ENCODE data around the gene CFAP61.
A peak's percentile ranks its signal among the peaks of the same experiment; 100 is the strongest.
"Not testable (repeated sequence)": the region's sequence is repeated elsewhere in the genome, so short reads cannot be mapped to it uniquely, and the experiment has no call there.

CFAP61 gene, protein sequence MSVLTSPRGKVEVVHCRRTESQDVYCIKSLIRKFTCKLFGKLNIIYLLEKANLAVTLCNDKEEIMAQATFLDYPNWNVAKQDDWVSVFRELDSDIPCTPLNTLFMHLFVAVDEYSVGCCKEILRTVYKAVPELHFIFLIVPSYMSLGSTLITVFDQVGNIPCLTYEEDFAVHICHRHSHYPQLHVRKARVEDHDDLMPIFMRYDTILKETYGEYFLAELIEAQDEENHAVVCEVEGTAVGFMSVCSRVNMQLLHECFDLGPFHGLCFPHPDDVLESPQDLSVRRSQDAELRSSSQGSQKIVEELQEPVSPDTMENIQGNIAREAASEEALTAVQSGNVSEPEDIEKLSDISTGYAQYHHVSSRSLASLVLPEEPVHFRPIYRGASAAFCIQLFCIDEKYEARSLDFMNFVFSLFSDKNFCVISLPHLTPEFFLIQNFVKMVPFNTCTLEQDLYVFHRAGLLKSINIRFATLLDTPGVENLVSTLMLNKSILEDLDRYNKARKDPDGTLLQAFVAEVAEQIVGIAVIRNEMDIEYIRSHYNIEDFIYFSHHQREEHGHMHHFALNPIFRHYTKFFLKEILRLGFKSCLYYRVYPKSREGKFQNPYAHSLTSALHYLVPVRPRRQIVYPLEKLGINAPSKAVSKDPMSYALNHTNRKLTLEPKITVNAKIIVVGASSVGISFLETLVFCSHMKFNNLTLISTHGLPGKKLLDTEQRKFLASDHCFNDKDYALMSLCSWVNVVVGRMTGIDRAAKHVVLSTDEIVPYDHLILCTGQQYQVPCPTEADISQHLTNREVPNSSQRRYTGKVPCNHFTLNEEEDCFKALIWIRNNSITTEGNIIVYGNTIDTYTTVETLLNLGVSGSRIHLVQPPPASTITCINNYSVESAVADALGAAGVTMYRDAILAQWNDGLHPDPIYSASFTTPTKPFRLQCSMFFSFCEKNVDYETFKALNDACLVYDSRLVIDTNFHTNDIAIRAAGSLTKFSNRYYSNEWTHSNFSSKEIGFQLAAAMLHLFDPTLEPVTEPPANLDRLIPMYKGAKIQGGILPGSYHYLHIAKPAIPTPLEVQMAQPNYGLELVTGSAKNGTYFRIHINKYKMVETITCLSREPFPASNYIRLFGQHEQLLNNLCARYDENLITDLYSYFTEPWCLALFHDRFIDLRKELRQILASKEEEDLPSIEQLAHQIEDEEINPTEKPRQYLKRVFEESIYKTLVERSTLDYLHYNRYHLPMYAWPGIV

DNA sequence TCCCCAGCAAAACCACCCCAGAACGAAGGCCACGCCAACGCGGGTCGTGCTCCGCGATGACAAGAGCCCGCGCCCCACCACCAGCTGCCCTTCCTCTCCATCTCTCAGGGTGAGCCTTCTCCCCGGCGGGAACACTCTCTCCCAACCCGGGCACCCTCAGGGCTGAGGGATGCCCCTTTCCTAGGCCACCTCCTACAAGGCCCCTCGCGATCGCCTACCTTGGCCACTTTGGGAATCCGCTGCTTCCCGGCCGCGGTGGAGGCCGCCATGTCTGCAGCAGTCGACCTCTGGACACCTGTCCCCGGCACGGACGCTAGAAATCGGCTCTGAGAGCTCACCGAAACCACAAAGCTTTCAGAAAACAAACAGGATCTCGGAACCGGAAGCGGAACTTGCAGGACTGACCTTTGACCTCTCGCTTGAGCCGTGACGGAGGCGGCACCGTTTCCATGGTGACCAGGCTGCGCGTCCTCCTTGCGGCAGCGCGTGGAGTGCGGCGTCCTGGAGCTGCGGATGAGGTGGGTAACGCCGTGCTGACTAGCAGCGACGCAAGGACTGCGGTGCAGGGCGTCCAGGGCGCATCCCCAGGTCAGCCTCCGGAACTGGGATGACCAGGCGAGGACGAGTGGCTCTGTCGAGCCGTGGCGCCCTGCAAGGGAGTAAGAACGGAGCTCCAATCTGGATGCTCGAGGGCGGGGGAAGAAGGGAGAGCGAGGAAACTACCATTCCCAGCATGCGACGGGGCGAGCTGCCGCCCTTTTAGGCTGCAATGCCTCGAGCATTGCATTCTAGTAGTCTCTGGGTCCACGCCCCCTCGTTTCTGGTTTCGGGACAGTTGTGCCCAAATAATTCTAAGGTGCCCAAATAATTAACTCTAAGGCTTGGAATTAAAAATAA lies at the start of gene CFAP61, which contains the start of gene CRNKL1:
Gene CFAP61 (plus strand): TSS at position 459 of the 897 bp plus-strand sequence. CDS start 4,122 bp downstream, outside the sequence.
Gene CRNKL1 (minus strand): TSS at position 393 of the 897 bp plus-strand sequence. CDS start 124 bp downstream, at position 269.
- DNase-seq (ENCODE audit: low read depth): peak; percentile 96

DNA sequence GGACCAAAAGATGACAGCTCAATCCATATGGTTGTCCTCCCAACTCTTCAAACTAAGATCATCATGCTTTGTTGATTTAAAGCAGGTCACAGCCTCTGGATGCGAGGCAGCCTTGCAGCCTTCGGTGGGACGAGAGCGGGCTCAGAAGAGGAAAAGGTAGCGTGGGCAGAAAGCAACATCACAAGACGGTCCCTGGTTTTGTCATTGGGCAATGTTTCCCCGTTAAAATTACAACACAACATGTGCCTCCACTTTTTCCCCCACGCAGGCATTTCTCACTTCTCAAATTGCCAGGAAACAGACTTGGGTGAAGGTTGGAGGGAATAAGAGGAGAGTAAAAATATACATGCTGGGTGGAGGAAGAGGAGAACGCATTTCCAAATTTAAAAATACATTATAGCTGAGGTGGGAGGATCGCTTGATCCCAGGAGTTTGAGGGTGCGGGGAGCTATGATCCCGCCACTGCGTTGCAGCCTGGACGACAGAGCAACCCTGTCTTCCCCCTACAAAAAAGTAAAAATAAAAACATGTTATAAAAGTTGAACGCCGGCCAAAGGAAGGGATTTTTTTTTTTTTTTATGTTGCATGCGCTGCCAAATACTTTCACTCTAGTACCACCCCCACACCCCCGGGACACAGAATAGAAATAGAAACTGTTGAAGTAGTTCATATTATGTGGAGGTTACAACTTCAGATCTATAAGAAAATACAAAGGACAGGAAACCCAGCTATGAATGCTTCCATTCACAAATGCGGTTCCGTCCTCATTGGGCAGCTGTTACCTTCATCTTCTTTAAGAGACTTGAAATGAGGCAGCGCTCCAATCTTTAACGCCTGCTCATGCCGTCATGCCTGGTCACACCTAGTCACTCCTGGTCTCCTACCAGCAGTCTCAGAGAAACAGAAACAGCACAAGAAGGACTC lies 49.0 kb upstream of the CFAP61 start:
- DNase-seq (ENCODE audit: low read depth): no peak

DNA sequence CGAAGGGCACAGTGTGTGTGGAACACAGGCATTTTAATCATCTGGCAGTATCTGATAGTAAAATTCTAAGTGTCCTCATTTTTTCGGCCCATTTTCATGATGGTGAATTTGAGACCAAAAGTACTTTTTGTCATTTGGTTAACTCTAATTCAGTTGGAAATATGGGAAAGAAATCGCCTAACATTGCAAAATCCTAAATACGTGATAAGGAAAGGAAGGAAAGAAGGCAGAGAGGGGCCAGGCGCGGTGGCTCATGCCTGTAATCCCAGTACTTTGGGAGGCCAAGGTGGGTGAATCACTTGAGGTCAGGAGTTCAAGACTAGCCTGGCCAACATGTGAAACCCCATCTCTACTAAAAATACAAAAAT lies 48.4 kb upstream of the CFAP61 start:
- DNase-seq (ENCODE audit: low read depth): not testable (repeated sequence)

DNA sequence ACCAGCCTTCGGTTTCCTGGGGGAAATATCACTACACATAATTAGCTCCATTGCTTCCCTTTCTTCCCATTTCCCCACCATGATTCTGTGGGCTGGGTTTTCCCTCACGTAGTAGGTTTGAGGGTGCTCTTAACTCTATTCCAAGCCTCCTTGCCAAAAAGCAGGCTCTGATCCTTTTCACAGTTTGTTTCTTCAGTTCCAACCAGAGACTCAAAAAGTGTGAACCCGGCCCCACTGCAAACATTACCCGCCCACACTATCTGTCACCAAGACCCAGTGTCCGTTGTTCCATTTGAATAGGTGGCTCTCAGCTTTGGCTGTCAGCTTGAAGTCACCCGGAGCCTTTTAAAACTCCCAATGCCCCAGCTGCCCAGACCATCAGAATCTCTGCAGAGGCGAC lies 47.0 kb upstream of the CFAP61 start:
- no peak for DNase-seq (ENCODE audit: low read depth)

DNA sequence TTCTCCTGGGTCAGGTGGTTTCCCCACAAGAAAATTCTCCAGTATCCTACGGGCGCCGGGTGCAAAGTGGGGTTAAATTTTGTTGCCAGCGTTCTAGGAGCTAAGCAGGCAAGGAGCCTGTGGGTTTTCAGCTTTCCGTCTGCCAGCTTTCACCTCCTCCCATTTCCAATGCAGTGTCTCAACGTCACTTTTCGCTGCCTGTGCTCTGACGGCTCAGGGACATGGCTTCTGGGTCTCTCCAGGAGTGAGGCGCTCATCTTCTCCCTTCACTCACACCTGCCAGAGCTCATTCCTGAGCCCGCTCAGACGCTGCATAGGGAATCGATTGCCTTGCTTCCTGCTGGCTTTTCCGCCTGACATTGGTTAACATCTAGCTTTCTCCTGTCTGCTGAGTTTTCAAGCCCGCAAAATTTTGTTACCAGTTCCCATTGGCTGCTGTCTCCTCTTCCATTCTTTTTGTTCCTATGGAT lies 42.5 kb upstream of the CFAP61 start:
- DNase-seq (ENCODE audit: low read depth): no peak

DNA sequence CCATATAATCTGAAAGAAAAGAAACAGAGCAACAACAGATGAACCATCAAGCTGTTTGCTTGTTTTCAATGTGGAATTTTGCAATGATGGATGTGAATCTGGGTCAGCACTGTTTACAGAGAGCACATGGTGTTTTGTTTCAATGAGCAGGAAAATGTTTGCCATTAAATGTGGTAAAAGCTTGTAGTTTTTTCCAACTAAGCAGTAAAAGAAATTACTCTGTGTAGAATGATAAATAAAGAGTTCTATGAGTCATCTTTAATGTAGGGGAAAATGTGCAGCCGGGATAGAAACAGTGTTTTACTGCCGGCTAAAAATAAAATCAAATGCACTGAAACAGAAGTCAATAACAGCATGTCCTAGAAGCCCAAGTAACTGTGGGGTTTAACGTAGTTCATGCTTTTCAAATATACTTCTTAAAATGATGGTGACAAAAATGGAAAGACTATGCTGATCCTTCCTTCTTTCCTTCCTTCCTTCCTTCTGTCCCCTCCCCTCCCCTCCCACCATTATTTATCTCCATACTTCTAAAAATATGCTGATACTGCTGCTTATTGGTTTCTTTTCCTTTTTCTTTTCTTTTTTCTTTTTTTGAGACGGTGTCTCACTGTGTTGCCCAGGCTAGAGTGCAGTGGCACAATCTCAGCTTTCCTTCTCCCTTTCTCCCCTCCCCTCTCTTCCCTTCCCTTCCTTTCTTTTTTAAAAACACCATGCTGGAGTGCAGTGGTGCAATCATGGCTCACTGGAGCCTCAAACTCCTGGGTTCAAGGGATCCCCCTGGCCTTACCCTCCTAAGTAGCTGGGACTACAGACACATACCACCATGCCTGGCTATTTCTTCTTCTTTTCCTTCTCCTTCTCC lies 41.5 kb upstream of the CFAP61 start:
- DNase-seq (ENCODE audit: low read depth): no peak

DNA sequence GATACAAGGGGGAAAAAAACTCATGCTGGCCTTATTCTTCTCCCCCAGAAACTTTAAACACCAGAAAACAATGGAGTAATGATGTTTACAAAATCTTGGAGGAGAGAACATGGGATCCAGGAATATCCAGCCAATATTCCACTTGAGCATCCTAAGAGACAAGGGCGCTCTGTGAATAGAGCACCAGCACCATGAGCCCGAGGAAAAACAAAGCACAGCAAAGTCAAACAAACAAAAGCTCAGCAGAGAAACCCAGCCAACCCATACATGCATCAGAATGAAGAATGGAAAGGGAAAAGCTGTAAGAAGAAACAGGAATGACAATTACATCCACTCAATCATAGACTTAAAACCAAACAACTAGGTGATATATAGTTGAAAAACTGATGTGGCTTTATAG lies 39.8 kb upstream of the CFAP61 start:
- no peak for DNase-seq (ENCODE audit: low read depth)

DNA sequence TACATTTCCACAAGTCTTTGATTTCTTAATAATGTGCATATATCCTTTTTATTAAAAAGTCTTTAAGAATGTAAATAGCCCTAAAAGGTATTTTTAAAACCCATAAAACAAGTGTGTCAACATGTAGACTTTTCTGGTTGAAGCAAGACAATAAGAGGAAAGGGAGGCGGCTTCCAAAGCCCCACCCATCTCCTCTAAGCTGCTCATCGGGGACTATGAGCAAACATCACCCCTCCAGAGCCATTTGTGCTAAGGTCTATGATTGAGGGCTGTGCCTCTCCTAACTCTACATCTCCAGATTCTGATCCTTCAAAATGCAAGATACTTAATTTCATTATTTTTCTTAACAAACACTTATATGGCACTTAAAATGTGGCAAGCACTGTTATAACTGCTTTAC lies 37.7 kb upstream of the CFAP61 start:
- DNase-seq (ENCODE audit: low read depth): no peak

DNA sequence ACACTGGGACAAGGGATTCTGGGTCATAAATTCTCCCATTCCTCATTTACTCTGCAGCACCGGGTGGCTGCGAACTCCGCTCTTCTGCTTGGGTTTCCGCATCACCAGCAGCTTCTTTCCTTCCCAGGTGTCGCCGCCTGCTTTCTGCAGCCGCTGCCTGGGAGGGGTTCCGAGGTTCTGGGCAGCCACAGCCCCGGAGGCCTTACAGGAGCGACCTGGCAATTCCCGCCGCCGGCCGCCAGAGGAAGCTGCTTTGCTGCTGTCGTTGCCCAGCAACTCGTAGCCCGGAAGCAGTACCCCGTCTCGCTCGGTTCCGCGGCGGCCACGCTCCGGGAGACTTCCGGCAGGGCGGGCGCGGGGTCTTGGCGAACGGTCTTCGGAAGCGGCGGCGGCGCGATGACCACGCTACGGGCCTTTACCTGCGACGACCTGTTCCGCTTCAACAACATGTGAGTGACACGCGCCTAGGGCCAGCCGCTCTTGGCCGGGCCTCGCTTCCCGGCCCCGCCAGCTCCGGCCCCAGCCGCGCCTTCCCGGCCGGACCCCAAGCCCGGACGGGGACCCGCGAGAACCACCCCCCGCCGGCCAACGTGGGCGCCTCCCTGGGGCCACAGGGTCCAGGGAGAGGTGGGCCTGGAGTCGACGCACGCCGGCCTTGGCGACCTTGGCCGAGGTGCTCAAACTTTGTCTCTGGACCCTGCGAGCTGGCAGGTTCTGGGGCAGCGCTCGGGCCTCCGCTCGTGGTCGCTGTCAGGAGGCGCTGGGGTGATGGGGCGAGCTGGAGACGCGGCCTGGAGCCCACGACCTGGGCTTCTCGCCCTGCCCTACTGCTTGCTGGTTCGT lies 35.1 kb upstream of the CFAP61 start, which contains the start of gene NAA20:
Gene NAA20 (plus strand): TSS at position 362 of the 843 bp plus-strand sequence. CDS start 35 bp downstream, at position 397.
- peak; percentile 80 for DNase-seq (ENCODE audit: low read depth)

DNA sequence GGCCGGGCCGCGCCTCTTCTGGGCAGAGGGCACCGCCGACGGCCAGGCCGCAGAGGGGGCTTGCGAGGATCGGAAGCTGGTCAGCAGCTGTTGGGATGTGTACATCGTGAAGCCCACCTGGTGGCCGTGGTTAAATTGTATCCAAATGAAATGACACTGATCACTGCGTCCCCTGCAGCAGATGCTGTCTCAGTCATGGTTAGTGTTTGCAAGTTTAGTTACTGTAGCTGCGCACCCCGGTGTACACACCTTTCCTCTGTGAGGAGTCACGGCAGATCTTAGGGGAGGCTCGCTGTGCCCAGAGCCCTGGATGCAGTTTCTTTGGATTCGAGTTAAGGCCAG lies 34.5 kb upstream of the CFAP61 start:
- DNase-seq (ENCODE audit: low read depth): no peak

DNA sequence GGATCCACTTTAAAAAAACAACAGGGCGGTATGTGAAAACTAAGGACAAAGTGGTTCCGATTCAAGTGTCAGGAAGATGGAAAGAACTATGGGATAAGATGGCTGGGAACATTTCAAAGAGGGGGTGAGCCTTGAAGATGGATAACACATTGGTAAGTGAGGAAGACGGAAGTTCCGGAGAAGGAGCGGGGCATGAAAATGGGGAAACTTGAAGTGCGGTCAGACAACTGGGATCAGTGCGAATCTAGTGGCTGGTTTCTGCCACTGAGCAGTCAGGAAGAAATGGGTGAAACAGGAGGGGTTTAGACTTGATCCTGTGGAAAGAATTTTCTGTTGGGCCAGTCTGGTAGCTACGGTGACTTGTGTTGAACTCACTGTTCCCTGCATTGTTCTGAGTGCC lies 34.0 kb upstream of the CFAP61 start:
- DNase-seq (ENCODE audit: low read depth): no peak

DNA sequence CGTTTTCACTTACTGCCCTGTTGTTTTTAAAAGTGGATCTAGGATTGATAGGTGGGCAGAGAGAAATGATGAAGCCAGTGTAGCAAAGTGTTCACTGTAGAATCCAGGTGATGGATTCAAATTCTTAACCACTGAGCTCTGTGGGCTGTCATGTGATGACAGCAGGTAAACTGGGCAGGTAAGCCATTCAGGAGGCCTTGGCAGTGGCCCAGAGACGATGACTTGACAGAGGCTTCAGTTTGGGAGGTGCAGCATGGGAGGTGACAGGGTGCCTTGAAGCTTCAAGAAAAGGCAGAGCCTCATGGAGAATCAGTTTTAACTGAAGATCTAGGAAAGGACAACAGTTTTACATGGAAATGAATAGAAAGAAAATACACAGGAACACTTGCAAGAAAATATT lies 33.2 kb upstream of the CFAP61 start:
- no peak for DNase-seq (ENCODE audit: low read depth)

DNA sequence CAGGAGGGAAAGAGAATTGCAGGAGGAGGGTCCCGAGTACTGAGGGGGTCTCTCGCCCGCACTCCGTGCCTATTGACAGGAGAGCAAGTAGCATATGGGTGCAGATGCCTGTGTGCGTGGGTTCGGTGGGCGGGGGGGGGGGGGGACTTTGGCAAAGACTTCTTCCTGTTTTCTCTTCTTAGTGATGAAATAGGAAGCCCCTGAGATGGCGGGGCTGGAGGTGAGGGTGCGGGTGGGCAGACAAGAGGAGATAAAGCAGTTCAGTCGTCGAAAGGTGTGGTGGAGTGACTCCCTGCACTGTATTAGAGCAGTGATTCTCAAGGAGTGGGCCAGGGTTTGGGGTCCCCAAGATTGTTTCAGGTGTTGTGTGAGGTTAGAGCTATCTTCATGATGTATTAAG lies 31.4 kb upstream of the CFAP61 start:
- no peak for DNase-seq (ENCODE audit: low read depth)

DNA sequence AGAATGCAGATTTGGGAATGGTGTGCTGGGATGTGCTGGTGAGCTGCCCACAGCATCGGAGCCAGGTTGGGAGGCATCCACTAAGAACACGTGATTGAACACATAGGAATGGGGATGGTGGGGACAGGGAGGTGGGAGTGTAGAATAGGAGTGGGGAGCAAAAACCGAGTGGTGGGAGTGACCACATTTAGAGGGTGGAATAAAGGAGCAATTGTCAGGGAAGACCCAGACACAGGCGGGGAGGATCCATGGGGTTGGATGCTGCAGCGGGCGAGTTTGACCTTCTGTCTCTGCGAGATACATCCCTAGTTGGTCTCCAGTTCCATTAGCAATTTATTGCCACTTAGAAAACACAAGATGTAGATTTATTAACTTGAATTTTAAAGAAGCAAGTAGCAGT lies 30.5 kb upstream of the CFAP61 start:
- no peak for DNase-seq (ENCODE audit: low read depth)

DNA sequence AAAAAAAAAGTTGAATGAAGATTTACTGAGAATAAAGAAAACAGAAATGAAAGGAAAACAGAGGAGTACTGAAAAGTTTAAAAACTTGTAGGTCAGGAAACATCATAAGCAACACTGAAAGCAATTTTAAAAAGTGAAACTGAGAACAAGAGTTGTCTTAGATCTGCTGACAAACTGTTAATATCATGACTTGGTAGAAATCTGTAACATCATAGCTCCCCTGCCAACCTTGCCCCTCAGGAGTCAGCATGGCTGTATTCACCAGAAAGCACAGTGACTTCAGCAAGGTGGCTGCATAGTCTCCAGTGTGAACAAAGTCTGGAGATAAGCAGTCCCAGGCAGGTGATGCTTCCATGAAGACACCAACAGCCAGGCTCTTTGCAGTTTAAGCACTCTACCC lies 29.8 kb upstream of the CFAP61 start:
- DNase-seq (ENCODE audit: low read depth): no peak

DNA sequence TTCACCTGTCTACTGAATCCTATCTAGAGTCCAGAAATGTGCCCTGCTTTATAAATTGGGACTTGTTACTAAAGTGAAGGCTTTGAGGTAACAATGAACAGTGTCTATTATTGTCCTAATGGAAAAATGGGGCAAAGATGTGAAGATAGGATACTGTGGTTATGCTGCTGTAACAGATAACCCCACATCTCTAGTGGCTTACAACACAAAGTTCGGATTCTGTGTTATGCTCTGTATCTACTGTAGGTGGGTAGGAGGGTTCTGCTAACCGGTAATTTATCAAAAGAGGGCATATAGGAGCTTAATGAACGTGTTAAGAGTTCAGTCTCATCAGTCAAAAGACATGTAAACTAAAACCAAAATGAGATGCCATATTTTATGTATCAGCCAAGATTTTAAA lies 28.9 kb upstream of the CFAP61 start:
- no peak for DNase-seq (ENCODE audit: low read depth)

DNA sequence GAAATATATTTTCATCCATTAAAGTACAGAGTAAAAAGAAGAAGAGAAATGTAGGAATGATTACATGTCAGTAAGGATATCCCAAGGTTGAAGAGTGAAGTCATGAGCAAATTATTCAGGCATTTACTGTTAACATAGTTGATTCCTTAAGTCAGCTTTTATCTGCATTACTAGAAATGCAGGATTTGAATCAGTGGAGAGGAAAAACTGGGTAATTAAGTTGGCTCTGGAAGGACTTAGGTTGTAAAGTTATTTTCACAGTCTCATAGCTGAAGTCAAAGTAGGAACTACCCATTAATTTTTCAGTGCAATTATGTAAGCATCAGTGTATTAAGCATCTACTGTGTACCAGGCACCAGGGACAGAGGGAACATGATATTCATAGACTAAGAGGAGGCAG lies 27.4 kb upstream of the CFAP61 start:
- no peak for DNase-seq (ENCODE audit: low read depth)

DNA sequence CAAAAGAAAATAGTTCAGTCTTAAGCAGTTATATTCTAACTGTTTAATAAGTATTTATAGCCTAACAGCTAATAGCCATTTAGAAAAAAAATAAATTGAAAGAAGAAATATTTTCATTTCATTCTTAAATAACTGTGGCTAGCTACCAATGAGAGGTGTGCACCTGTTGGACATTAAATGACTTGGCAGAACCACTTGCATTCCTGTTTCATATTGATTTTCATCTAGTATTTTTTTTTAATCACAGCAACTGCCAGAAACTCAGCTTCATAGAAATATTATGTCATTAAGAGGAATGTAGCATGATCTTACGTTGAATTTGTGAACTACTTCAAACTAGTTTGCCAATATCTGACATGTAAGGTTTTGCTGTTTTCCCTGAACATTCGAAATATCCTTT lies 25.0 kb upstream of the CFAP61 start:
- no peak for DNase-seq (ENCODE audit: low read depth)
